OCI-LY3 (cell line): Measurements from ENCODE around the gene TNFSF12.

Source experiments
- CTCF ChIP-seq: fragments of 200-600, 300-600 bp; sonication (generic); IDR thresholded peaks from 2 replicates; pipeline ENCODE4 v1.5.1; 2014; ENCODE audit warnings: antibody characterized with exemption, low read length, low read depth
- EZH2phosphoT487 ChIP-seq: fragments of 200-600 bp; shearing (Covaris generic); IDR thresholded peaks from 2 replicates; pipeline ENCODE4 v1.6.1; 2018; ENCODE audit warnings: antibody characterized with exemption, mixed run types, low read depth

DNA sequence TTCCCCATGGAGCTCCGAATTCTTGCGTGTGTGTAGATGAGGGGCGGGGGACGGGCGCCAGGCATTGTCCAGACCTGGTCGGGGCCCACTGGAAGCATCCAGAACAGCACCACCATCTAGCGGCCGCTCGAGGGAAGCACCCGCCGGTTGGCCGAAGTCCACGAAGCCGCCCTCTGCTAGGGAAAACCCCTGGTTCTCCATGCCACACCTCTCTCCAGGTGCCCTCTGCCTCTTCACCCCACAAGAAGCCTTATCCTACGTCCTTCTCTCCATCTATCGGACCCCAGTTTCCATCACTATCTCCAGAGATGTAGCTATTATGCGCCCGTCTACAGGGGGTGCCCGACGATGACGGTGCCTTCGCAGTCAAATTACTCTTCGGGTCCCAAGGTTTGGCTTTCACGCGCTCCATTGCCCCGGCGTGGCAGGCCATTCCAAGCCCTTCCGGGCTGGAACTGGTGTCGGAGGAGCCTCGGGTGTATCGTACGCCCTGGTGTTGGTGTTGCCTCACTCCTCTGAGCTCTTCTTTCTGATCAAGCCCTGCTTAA, 12.2 kb downstream of the TNFSF12 start:
- peak; percentile 51 for TF ChIP-seq CTCF
- TF ChIP-seq EZH2phosphoT487, result no peak
